BJ (cell line): Measurements from ENCODE around the gene ACOXL. TPM values are rescaled to one million over a fixed set of nuclear protein-coding genes. Genes with fewer than 3 reads are reported as not detected.

Experiments used
- CTCF ChIA-PET: fragments of 350-600 bp; formaldehyde crosslinking; extraction: SDS; loops from one replicate; lab custom pipeline; 2021; ENCODE audit warnings: antibody characterized with exemption, inconsistent platforms; lab: Yijun Ruan, JAX
- POLR2A ChIA-PET: fragments of 300-600 bp; sonication (Branson Sonifier 250); formaldehyde crosslinking; extraction: SDS; loops from one replicate; lab custom pipeline; 2021; ENCODE audit warnings: antibody characterized with exemption; lab: Charles Lee
- DNase-seq: peaks from one replicate; pipeline ENCODE4 v3.0.0-alpha.2; 2011; ENCODE audit warnings: low read depth
- H3K27me3 ChIP-seq: 2 replicates; pipeline ENCODE4 v1.6.0; 2011; ENCODE audit warnings: low read length; ENCODE audit not compliant: control insufficient read depth, insufficient read depth
- H3K36me3 ChIP-seq: 2 replicates; pipeline ENCODE4 v1.5.1; 2011; ENCODE audit warnings: low read length; ENCODE audit not compliant: control insufficient read depth, insufficient read depth
- H3K4me3 ChIP-seq: 2 replicates; pipeline ENCODE4 v1.5.1; 2011; ENCODE audit warnings: low read depth, mild to moderate bottlenecking, control low read depth, low read length
- polyA plus RNA-seq: library from polyadenylated mRNA; depleted of rRNA; stranded (reverse); fragments of >200 nt; gene quantifications from 2 replicates; pipeline ENCODE4 v1.2.3, GENCODE V29; 2011
- TF ChIP-seq, protein P1 (sequence below): IDR thresholded peaks from 2 replicates; pipeline ENCODE4 v1.5.1; 2011; ENCODE audit warnings: low read depth, mild to moderate bottlenecking, control low read depth, inconsistent platforms, low read length, moderate library complexity; ENCODE audit not compliant: insufficient read depth

ACOXL gene
- polyA plus RNA-seq, 1 experiment = not detected

DNA sequence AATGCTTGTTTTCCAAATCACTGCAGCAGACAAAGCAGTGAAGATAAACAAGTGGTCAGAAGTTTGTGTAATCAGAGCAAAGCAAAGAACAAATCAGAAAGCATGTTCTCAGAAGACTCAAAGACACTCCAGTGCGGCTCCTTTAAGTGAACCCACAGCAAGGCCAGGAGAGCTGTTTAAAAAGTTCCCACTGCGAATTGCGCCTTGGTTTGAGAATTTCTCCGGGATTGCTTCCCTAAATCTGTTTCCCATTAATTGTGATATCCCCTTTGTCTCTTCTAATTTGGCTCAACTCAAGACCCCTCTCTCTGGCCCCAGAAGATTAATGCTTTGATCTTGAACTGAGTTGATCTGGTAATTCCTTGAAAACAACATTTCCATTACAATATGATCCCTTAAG is 265.9 kb downstream of the ACOXL start:
- ChIA-PET CTCF (no interaction called here), POLR2A (no interaction called here)
- no peak for DNase-seq
- Histone ChIP-seq H3K36me3 (no peaks in the 10 kb centered on the region), H3K4me3 (no peak overlapping the region), H3K27me3 (peaks cover 6% of the 10 kb centered on the region; the same call in 1 of the 2 replicates)
- TF ChIP-seq, protein P1, sequence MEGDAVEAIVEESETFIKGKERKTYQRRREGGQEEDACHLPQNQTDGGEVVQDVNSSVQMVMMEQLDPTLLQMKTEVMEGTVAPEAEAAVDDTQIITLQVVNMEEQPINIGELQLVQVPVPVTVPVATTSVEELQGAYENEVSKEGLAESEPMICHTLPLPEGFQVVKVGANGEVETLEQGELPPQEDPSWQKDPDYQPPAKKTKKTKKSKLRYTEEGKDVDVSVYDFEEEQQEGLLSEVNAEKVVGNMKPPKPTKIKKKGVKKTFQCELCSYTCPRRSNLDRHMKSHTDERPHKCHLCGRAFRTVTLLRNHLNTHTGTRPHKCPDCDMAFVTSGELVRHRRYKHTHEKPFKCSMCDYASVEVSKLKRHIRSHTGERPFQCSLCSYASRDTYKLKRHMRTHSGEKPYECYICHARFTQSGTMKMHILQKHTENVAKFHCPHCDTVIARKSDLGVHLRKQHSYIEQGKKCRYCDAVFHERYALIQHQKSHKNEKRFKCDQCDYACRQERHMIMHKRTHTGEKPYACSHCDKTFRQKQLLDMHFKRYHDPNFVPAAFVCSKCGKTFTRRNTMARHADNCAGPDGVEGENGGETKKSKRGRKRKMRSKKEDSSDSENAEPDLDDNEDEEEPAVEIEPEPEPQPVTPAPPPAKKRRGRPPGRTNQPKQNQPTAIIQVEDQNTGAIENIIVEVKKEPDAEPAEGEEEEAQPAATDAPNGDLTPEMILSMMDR = no peak

- TF ChIP-seq, protein P1 = no peak
- Histone ChIP-seq H3K4me3 (no peak overlapping the region), H3K27me3 (peaks cover 6% of the 10 kb centered on the region; the same call in 1 of the 2 replicates), H3K36me3 (no peaks in the 10 kb centered on the region)
- ChIA-PET CTCF (no interaction called here), POLR2A (no interaction called here)
- no peak for DNase-seq
Observed at GRCh38 chr2:110999626-111000025, 267.3 kb downstream of the ACOXL start.

GRCh38 chr2:111005307-111005706 is 272.9 kb downstream of the ACOXL start:
- ChIA-PET CTCF (no interaction called here), POLR2A (no interaction called here)
- no peak for DNase-seq
- H3K36me3 ChIP-seq = no peaks in the 10 kb centered on the region
- peaks cover 3% of the 10 kb centered on the region; the same call in 1 of the 2 replicates for H3K27me3 ChIP-seq
- H3K4me3 ChIP-seq = no peak overlapping the region
- TF ChIP-seq, protein P1 = no peak

DNA sequence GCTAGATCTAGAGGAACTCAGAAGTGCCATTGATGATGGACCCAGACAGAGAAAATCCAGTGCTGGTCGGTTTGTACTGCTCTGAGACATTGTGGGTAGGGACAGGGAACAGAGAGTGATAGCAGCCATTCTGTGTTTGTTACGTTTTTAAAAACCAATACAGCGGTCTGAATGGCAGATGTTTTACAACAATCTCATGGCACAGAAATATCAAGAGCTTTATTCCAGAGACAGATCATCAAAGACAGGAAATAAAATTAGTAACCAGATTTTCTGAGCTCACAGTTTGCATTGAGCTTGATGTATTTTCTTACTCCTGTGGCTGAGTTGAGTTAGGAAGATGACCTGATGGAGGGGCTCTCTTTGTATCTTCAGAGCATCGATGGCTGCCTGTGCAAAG is 273.4 kb downstream of the ACOXL start:
- ChIA-PET CTCF (no interaction called here), POLR2A (no interaction called here)
- DNase-seq = no peak
- Histone ChIP-seq H3K4me3 (no peak overlapping the region), H3K36me3 (no peaks in the 10 kb centered on the region), H3K27me3 (peaks cover 3% of the 10 kb centered on the region; the same call in 1 of the 2 replicates)
- TF ChIP-seq, protein P1 = no peak

- Histone ChIP-seq H3K4me3 (no peak overlapping the region), H3K27me3 (peaks cover 3% of the 10 kb centered on the region; the same call in 1 of the 2 replicates), H3K36me3 (no peaks in the 10 kb centered on the region)
- TF ChIP-seq, protein P1 = no peak
- DNase-seq = no peak
- ChIA-PET POLR2A (no interaction called here), CTCF (no interaction called here)
Observed at GRCh38 chr2:111007757-111008688, 275.6 kb downstream of the ACOXL start.
